Trophoblast cell (in vitro differentiated cells and primary cell): ENCODE results near the gene HJV. TPM values are rescaled to one million over a fixed set of nuclear protein-coding genes. Genes with fewer than 3 reads are reported as not detected.
"Not testable (repeated sequence)": the region's sequence is repeated elsewhere in the genome, so short reads cannot be mapped to it uniquely, and the experiment has no call there.

Source experiments
- DNase-seq, 2 donors: peaks; one replicate each; pipeline ENCODE4 v3.0.0-alpha.2; 2016
- H2AFZ ChIP-seq: 2 replicates; pipeline ENCODE4 v1.6.1; 2013; ENCODE audit warnings: low read length, moderate library complexity, mild to moderate bottlenecking; ENCODE audit not compliant: insufficient read depth, poor library complexity
- H2AK5ac ChIP-seq: 2 replicates; pipeline ENCODE4 v1.6.1; 2013; ENCODE audit warnings: mild to moderate bottlenecking, low read length
- H2BK120ac ChIP-seq: 2 replicates; pipeline ENCODE4 v1.6.1; 2013; ENCODE audit warnings: low read length, mild to moderate bottlenecking, moderate library complexity; ENCODE audit not compliant: insufficient read depth, poor library complexity
- H2BK12ac ChIP-seq: 2 replicates; pipeline ENCODE4 v1.6.1; 2013; ENCODE audit warnings: mild to moderate bottlenecking, low read length, moderate library complexity
- H2BK5ac ChIP-seq: 2 replicates; pipeline ENCODE4 v1.6.1; 2013; ENCODE audit warnings: low read length, low read depth, moderate library complexity, mild to moderate bottlenecking; ENCODE audit not compliant: poor library complexity
- H3K14ac ChIP-seq: 2 replicates; pipeline ENCODE4 v1.6.1; 2013; ENCODE audit warnings: mild to moderate bottlenecking, low read length
- H3K18ac ChIP-seq: 2 replicates; pipeline ENCODE4 v1.6.1; 2013; ENCODE audit warnings: mild to moderate bottlenecking, low read length
- H3K23ac ChIP-seq: 2 replicates; pipeline ENCODE4 v1.6.1; 2013; ENCODE audit warnings: low read length
- H3K27ac ChIP-seq: 2 replicates; pipeline ENCODE4 v1.5.1; 2013; ENCODE audit warnings: low read depth, mild to moderate bottlenecking, inconsistent platforms, low read length, moderate library complexity
- H3K27me3 ChIP-seq: 2 replicates; pipeline ENCODE4 v1.6.1; 2013; ENCODE audit warnings: inconsistent platforms, mild to moderate bottlenecking, low read length, moderate library complexity; ENCODE audit not compliant: insufficient read depth
- H3K36me3 ChIP-seq, 2 experiments: 1 replicate in 1 of 2; 2 replicates in 1 of 2; pipeline ENCODE4 v1.6.1; 2013; ENCODE audit warnings: low read length in 2 of 2, mild to moderate bottlenecking in 2 of 2, moderate library complexity in 1 of 2; ENCODE audit not compliant: insufficient read depth in 2 of 2, control insufficient read depth in 1 of 2
- H3K4ac ChIP-seq: 2 replicates; pipeline ENCODE4 v1.6.1; 2013; ENCODE audit warnings: low read depth, mild to moderate bottlenecking, low read length, moderate library complexity
- H3K4me1 ChIP-seq, 2 experiments: 1 replicate in 1 of 2; 2 replicates in 1 of 2; pipeline ENCODE4 v1.6.1; 2013; ENCODE audit warnings: low read length in 2 of 2, mild to moderate bottlenecking in 2 of 2, moderate library complexity in 1 of 2; ENCODE audit not compliant: insufficient read depth in 2 of 2, control insufficient read depth in 1 of 2
- H3K4me2 ChIP-seq: 2 replicates; pipeline ENCODE4 v1.6.1; 2013; ENCODE audit warnings: inconsistent platforms, mild to moderate bottlenecking, low read length, moderate library complexity
- H3K4me3 ChIP-seq: 2 replicates; pipeline ENCODE4 v1.5.1; 2013; ENCODE audit warnings: mild to moderate bottlenecking, low read depth, low read length, inconsistent platforms
- H3K79me1 ChIP-seq: one replicate; pipeline ENCODE4 v1.6.1; 2013; ENCODE audit warnings: low read length
- H3K79me2 ChIP-seq: 2 replicates; pipeline ENCODE4 v1.6.1; 2013; ENCODE audit warnings: low read length, mild to moderate bottlenecking; ENCODE audit not compliant: control insufficient read depth, insufficient read depth, poor library complexity
- H3K9ac ChIP-seq: 2 replicates; pipeline ENCODE4 v1.6.1; 2013; ENCODE audit warnings: mild to moderate bottlenecking, low read length
- H3K9me3 ChIP-seq: 2 replicates; pipeline ENCODE4 v1.6.1; 2013; ENCODE audit warnings: low read depth, mild to moderate bottlenecking, control low read depth, inconsistent platforms, low read length; ENCODE audit not compliant: insufficient read depth
- H4K12ac ChIP-seq: 2 replicates; pipeline ENCODE4 v1.6.1; 2013; ENCODE audit warnings: low read depth, mild to moderate bottlenecking, low read length, moderate library complexity
- H4K8ac ChIP-seq: 2 replicates; pipeline ENCODE4 v1.6.1; 2013; ENCODE audit warnings: low read depth, mild to moderate bottlenecking, low read length, moderate library complexity
- H4K91ac ChIP-seq: one replicate; pipeline ENCODE4 v1.6.1; 2013; ENCODE audit warnings: low read depth, mild to moderate bottlenecking, low read length, moderate library complexity
- WGBS: extraction: QIAGEN DNeasy Blood & Tissue Kit; methylation state at CpG from one replicate; pipeline ENCODE4 v1.1.7; 2013; ENCODE audit warnings: missing lambda C conversion rate; ENCODE audit not compliant: insufficient read length, insufficient coverage; ENCODE audit errors: extremely low coverage; 5-methylcytosine and 5-hydroxymethylcytosine counted together
- polyA plus RNA-seq: library from polyadenylated mRNA; stranded (reverse); fragments of 200-250 nt; gene quantifications from 2 replicates; pipeline ENCODE4 v1.2.3, GENCODE V29; 2013

Gene HJV
- polyA plus RNA-seq = 0.01 and 0.03 TPM in 2 replicates

GRCh38 chr1:146021622-146022402 is at the start of gene HJV:
HJV (minus strand) TSS chr1:146021735; CDS start chr1:146020231, 1,504 bp downstream.
- H3K27ac ChIP-seq = no peak within 1 kb of the TSS
- no peak within 1 kb of the TSS for H4K91ac ChIP-seq
- H3K9ac ChIP-seq = no peak within 1 kb of the TSS
- peaks cover 13% of the 10 kb centered on the region for H3K27me3 ChIP-seq
- no peak within 1 kb of the TSS for H2AFZ ChIP-seq
- H3K79me1 ChIP-seq = no peaks in the 10 kb centered on the region
- no peak within 1 kb of the TSS for H3K4ac ChIP-seq
- no peak within 1 kb of the TSS for H4K12ac ChIP-seq
- no peaks in the 10 kb centered on the region for H3K36me3 ChIP-seq
- H2BK5ac ChIP-seq = no peak within 1 kb of the TSS
- WGBS = no CpG with 5 or more reads among the region's 5 CpGs
- no peak within 1 kb of the TSS for H3K4me2 ChIP-seq
- no peak within 1 kb of the TSS for H3K23ac ChIP-seq
- no peak within 1 kb of the TSS for H2AK5ac ChIP-seq
- no peak within 1 kb of the TSS for H2BK12ac ChIP-seq
- DNase-seq = no peak
- no peak within 1 kb of the TSS for H3K18ac ChIP-seq
- no peak within 1 kb of the TSS for H3K14ac ChIP-seq
- H3K4me3 ChIP-seq = no peak within 1 kb of the TSS
- H3K9me3 ChIP-seq = peaks cover 2% of the 10 kb centered on the region
- H3K4me1 ChIP-seq = no peaks in the 10 kb centered on the region
- H3K79me2 ChIP-seq = no peaks in the 10 kb centered on the region
- no peak within 1 kb of the TSS for H4K8ac ChIP-seq
- H2BK120ac ChIP-seq = no peak within 1 kb of the TSS

GRCh38 chr1:146059148-146059547 is 37.6 kb upstream of the HJV start:
- not testable (repeated sequence) for H3K23ac ChIP-seq, H3K27me3 ChIP-seq, H3K9me3 ChIP-seq, H3K14ac ChIP-seq, H3K79me2 ChIP-seq, H2BK120ac ChIP-seq, H3K4me2 ChIP-seq, H3K4ac ChIP-seq, H3K4me3 ChIP-seq, H2BK5ac ChIP-seq, H2AK5ac ChIP-seq, H3K9ac ChIP-seq, H4K91ac ChIP-seq, H2AFZ ChIP-seq, H3K27ac ChIP-seq, H3K79me1 ChIP-seq, H3K18ac ChIP-seq, H4K8ac ChIP-seq, DNase-seq, H3K36me3 ChIP-seq, H2BK12ac ChIP-seq, H3K4me1 ChIP-seq, H4K12ac ChIP-seq
- no CpG with 5 or more reads among the region's 5 CpGs for WGBS

GRCh38 chr1:146051852-146052676 is 30.5 kb upstream of the HJV start:
- H2AK5ac ChIP-seq, H2AFZ ChIP-seq: not testable (repeated sequence)
- peak overlapping the region; percentile 70 for H4K8ac ChIP-seq

GRCh38 chr1:146051452-146051851 is 29.9 kb upstream of the HJV start:
- Histone ChIP-seq H4K8ac (no peak overlapping the region), H3K9me3 (no peaks in the 10 kb centered on the region), H2AFZ (no peak overlapping the region), H2BK12ac (no peak overlapping the region), H3K27ac (peak overlapping the region; percentile 12), H3K79me2 (no peaks in the 10 kb centered on the region), H4K91ac (no peak overlapping the region), H3K4me1 (no peaks in the 10 kb centered on the region), H3K18ac (no peak overlapping the region), H3K4me3 (no peak overlapping the region), H3K4ac (no peak overlapping the region), H2BK120ac (no peak overlapping the region), H3K4me2 (peak overlapping the region; percentile 11), H3K9ac (no peak overlapping the region), H3K36me3 (no peaks in the 10 kb centered on the region), H2BK5ac (no peak overlapping the region), H4K12ac (peak overlapping the region; percentile 69), H2AK5ac (no peak overlapping the region), H3K23ac (no peak overlapping the region), H3K79me1 (peaks cover 5% of the 10 kb centered on the region), H3K14ac (no peak overlapping the region), H3K27me3 (no peaks in the 10 kb centered on the region)
- no CpG with 5 or more reads among the region's 15 CpGs for WGBS
- peak in 1 of 2 donors; percentile 64 for DNase-seq

More at GRCh38 chr1:146051852-146052676, 30.5 kb upstream of the HJV start:
- H3K9ac ChIP-seq, H3K79me2 ChIP-seq, H3K18ac ChIP-seq, H3K79me1 ChIP-seq, H2BK12ac ChIP-seq, H3K4me3 ChIP-seq, H3K9me3 ChIP-seq, H3K23ac ChIP-seq, H3K36me3 ChIP-seq, H3K27me3 ChIP-seq, H3K4me1 ChIP-seq: not testable (repeated sequence)
- H3K4ac ChIP-seq = peak overlapping the region; percentile 75
- H3K4me2 ChIP-seq = peak overlapping the region; percentile 58
- H3K14ac ChIP-seq = peak overlapping the region; percentile 80
- DNase-seq = peak; percentile 87 to 96
- peak overlapping the region; percentile 70 for H4K12ac ChIP-seq
- peak overlapping the region; percentile 87 for H2BK120ac ChIP-seq
- no CpG with 5 or more reads among the region's 47 CpGs for WGBS
- H3K27ac ChIP-seq = peak overlapping the region; percentile 73
- peak overlapping the region; percentile 94 for H4K91ac ChIP-seq
- peak overlapping the region; percentile 99 for H2BK5ac ChIP-seq
